NCI-H2081 (cell line): Measurements from ENCODE around the gene SASH3.

Source experiments
- DNase-seq, 2 experiments: peaks; one replicate each; lab custom pipeline; 2025; lab: John Stamatoyannopoulos, UW

The SASH3 gene

GRCh38 chrX:129759576-129760061 lies 20.1 kb upstream of the SASH3 start:
- no peak for DNase-seq

- DNase-seq, result no peak
Measured at GRCh38 chrX:129760155-129760554, 19.6 kb upstream of the SASH3 start.

- DNase-seq, result no peak
Measured at GRCh38 chrX:129760981-129761380, 18.8 kb upstream of the SASH3 start.

GRCh38 chrX:129761596-129761995 lies 18.2 kb upstream of the SASH3 start:
- DNase-seq, result no peak

GRCh38 chrX:129762448-129762847 lies 17.3 kb upstream of the SASH3 start:
- DNase-seq, result no peak

- no peak for DNase-seq
Measured at GRCh38 chrX:129763666-129764065, 16.1 kb upstream of the SASH3 start.

GRCh38 chrX:129768186-129768585 lies 11.6 kb upstream of the SASH3 start:
- DNase-seq, result no peak

GRCh38 chrX:129768586-129769466 lies 10.9 kb upstream of the SASH3 start:
- no peak for DNase-seq

GRCh38 chrX:129769467-129770154 lies 10.1 kb upstream of the SASH3 start:
- DNase-seq, result no peak

- DNase-seq, result no peak
Measured at GRCh38 chrX:129771266-129771995, 8.3 kb upstream of the SASH3 start.

- DNase-seq, result no peak
Measured at GRCh38 chrX:129772796-129773431, 6.8 kb upstream of the SASH3 start.

- DNase-seq, result no peak
Measured at GRCh38 chrX:129773649-129774458, 5.9 kb upstream of the SASH3 start.

- DNase-seq, result no peak
Measured at GRCh38 chrX:129777218-129778030, 2.3 kb upstream of the SASH3 start.

GRCh38 chrX:129779086-129779672 lies 570 bp upstream of the SASH3 start:
- DNase-seq, result no peak

- DNase-seq, result no peak
Measured at GRCh38 chrX:129780441-129781105, 824 bp downstream of the SASH3 start.

GRCh38 chrX:129781134-129781672 lies 1.5 kb downstream of the SASH3 start:
- no peak for DNase-seq

GRCh38 chrX:129781680-129782495 lies 2.1 kb downstream of the SASH3 start:
- no peak for DNase-seq

- no peak for DNase-seq
Measured at GRCh38 chrX:129782706-129783105, 3.0 kb downstream of the SASH3 start.
